ENCODE measurements around the gene RUFY2.

GRCh38 chr10:68296843-68297663 lies 110.0 kb downstream of the RUFY2 start:
- TF ChIP-seq, protein P1, sequence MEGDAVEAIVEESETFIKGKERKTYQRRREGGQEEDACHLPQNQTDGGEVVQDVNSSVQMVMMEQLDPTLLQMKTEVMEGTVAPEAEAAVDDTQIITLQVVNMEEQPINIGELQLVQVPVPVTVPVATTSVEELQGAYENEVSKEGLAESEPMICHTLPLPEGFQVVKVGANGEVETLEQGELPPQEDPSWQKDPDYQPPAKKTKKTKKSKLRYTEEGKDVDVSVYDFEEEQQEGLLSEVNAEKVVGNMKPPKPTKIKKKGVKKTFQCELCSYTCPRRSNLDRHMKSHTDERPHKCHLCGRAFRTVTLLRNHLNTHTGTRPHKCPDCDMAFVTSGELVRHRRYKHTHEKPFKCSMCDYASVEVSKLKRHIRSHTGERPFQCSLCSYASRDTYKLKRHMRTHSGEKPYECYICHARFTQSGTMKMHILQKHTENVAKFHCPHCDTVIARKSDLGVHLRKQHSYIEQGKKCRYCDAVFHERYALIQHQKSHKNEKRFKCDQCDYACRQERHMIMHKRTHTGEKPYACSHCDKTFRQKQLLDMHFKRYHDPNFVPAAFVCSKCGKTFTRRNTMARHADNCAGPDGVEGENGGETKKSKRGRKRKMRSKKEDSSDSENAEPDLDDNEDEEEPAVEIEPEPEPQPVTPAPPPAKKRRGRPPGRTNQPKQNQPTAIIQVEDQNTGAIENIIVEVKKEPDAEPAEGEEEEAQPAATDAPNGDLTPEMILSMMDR (IDR thresholded peaks at IDR 0.05) = no peak
- TF ChIP-seq POLR2A (IDR thresholded peaks at IDR 0.05) = no peak

All from heart left ventricle (tissue), 13 donors.